IPS-15b (cell line): ENCODE measurements around the gene HES1.

Source experiments
- H3K27me3 ChIP-seq: one replicate; pipeline ENCODE4 v1.6.1; 2013; ENCODE audit warnings: low read length; ENCODE audit not compliant: control insufficient read depth, insufficient read depth
- H3K36me3 ChIP-seq: one replicate; pipeline ENCODE4 v1.6.1; 2013; ENCODE audit warnings: low read length; ENCODE audit not compliant: control insufficient read depth, insufficient read depth
- H3K4me1 ChIP-seq: one replicate; pipeline ENCODE4 v1.6.1; 2013; ENCODE audit warnings: mild to moderate bottlenecking, low read length; ENCODE audit not compliant: control insufficient read depth, insufficient read depth
- H3K4me3 ChIP-seq: one replicate; pipeline ENCODE4 v1.5.1; 2013; ENCODE audit warnings: low read depth, low read length
- H3K9ac ChIP-seq: one replicate; pipeline ENCODE4 v1.6.1; 2013; ENCODE audit warnings: low read depth, mild to moderate bottlenecking, low read length
- H3K9me3 ChIP-seq: one replicate; pipeline ENCODE4 v1.6.1; 2013; ENCODE audit warnings: mild to moderate bottlenecking, low read length; ENCODE audit not compliant: control insufficient read depth, insufficient read depth

HES1 gene

GRCh38 chr3:194095464-194095863 lies 40.5 kb upstream of the HES1 start:
- Histone ChIP-seq H3K4me1 (peaks cover 2% of the 10 kb centered on the region), H3K9ac (no peak overlapping the region)

GRCh38 chr3:194095902-194096301 lies 40.0 kb upstream of the HES1 start:
- no peak overlapping the region for H3K9ac ChIP-seq
- H3K4me3 ChIP-seq = no peak overlapping the region
- H3K27me3 ChIP-seq = peaks cover 7% of the 10 kb centered on the region
- H3K36me3 ChIP-seq = no peaks in the 10 kb centered on the region
- H3K9me3 ChIP-seq = no peaks in the 10 kb centered on the region
- peaks cover 2% of the 10 kb centered on the region for H3K4me1 ChIP-seq

More at GRCh38 chr3:194095464-194095863, 40.5 kb upstream of the HES1 start:
- no peaks in the 10 kb centered on the region for H3K9me3 ChIP-seq
- no peaks in the 10 kb centered on the region for H3K36me3 ChIP-seq
- peaks cover 7% of the 10 kb centered on the region for H3K27me3 ChIP-seq
- no peak overlapping the region for H3K4me3 ChIP-seq

GRCh38 chr3:194097141-194097882 lies 38.6 kb upstream of the HES1 start:
- Histone ChIP-seq H3K9ac (no peak overlapping the region), H3K36me3 (no peaks in the 10 kb centered on the region), H3K27me3 (peaks cover 7% of the 10 kb centered on the region), H3K4me3 (no peak overlapping the region), H3K4me1 (peaks cover 2% of the 10 kb centered on the region), H3K9me3 (no peaks in the 10 kb centered on the region)

GRCh38 chr3:194098081-194098842 lies 37.7 kb upstream of the HES1 start:
- Histone ChIP-seq H3K9me3 (no peaks in the 10 kb centered on the region), H3K4me1 (peaks cover 2% of the 10 kb centered on the region), H3K36me3 (no peaks in the 10 kb centered on the region), H3K9ac (no peak overlapping the region), H3K27me3 (peaks cover 7% of the 10 kb centered on the region), H3K4me3 (no peak overlapping the region)

- Histone ChIP-seq H3K4me1 (peaks cover 2% of the 10 kb centered on the region), H3K27me3 (peaks cover 7% of the 10 kb centered on the region), H3K36me3 (no peaks in the 10 kb centered on the region), H3K9me3 (no peaks in the 10 kb centered on the region), H3K4me3 (no peak overlapping the region), H3K9ac (no peak overlapping the region)
Observed at GRCh38 chr3:194098843-194099183, 37.1 kb upstream of the HES1 start.

GRCh38 chr3:194099215-194099614 lies 36.7 kb upstream of the HES1 start:
- no peaks in the 10 kb centered on the region for H3K36me3 ChIP-seq
- peaks cover 2% of the 10 kb centered on the region for H3K4me1 ChIP-seq
- peaks cover 7% of the 10 kb centered on the region for H3K27me3 ChIP-seq
- no peak overlapping the region for H3K4me3 ChIP-seq
- no peak overlapping the region for H3K9ac ChIP-seq
- no peaks in the 10 kb centered on the region for H3K9me3 ChIP-seq

GRCh38 chr3:194100856-194101390 lies 35.0 kb upstream of the HES1 start:
- H3K36me3 ChIP-seq = no peaks in the 10 kb centered on the region
- no peaks in the 10 kb centered on the region for H3K9me3 ChIP-seq
- peaks cover 2% of the 10 kb centered on the region for H3K4me1 ChIP-seq
- no peak overlapping the region for H3K9ac ChIP-seq
- H3K4me3 ChIP-seq = no peak overlapping the region
- peaks cover 7% of the 10 kb centered on the region for H3K27me3 ChIP-seq

GRCh38 chr3:194101592-194102432 lies 34.1 kb upstream of the HES1 start:
- H3K4me3 ChIP-seq = no peak overlapping the region
- peaks cover 7% of the 10 kb centered on the region for H3K27me3 ChIP-seq
- H3K36me3 ChIP-seq = no peaks in the 10 kb centered on the region
- no peak overlapping the region for H3K9ac ChIP-seq
- H3K4me1 ChIP-seq = peaks cover 2% of the 10 kb centered on the region
- no peaks in the 10 kb centered on the region for H3K9me3 ChIP-seq

- Histone ChIP-seq H3K27me3 (peaks cover 7% of the 10 kb centered on the region), H3K4me1 (peaks cover 2% of the 10 kb centered on the region), H3K9me3 (no peaks in the 10 kb centered on the region), H3K36me3 (no peaks in the 10 kb centered on the region), H3K4me3 (no peak overlapping the region), H3K9ac (no peak overlapping the region)
Observed at GRCh38 chr3:194102436-194102835, 33.5 kb upstream of the HES1 start.

- no peaks in the 10 kb centered on the region for H3K36me3 ChIP-seq
- no peaks in the 10 kb centered on the region for H3K4me1 ChIP-seq
- no peaks in the 10 kb centered on the region for H3K9me3 ChIP-seq
- H3K4me3 ChIP-seq = no peak overlapping the region
- H3K27me3 ChIP-seq = peaks cover 10% of the 10 kb centered on the region
- no peak overlapping the region for H3K9ac ChIP-seq
Observed at GRCh38 chr3:194103505-194103904, 32.4 kb upstream of the HES1 start.

- H3K36me3 ChIP-seq = no peaks in the 10 kb centered on the region
- H3K4me1 ChIP-seq = no peaks in the 10 kb centered on the region
- H3K27me3 ChIP-seq = peaks cover 4% of the 10 kb centered on the region
- H3K4me3 ChIP-seq = no peak overlapping the region
- no peaks in the 10 kb centered on the region for H3K9me3 ChIP-seq
- no peak overlapping the region for H3K9ac ChIP-seq
Observed at GRCh38 chr3:194103983-194104751, 31.8 kb upstream of the HES1 start.
